Effector memory CD4-positive, alpha-beta T cell (primary cell): ENCODE data around the gene EGR1.

Experiments used
- DNase-seq, 3 donors: peaks; one replicate each; pipeline ENCODE4 v3.0.0-alpha.2; 2020
- H3K27ac ChIP-seq: 2 replicates; pipeline ENCODE4 v1.7.0; 2013; ENCODE audit warnings: mild to moderate bottlenecking, low read length, moderate library complexity; ENCODE audit not compliant: insufficient read depth, poor library complexity, severe bottlenecking
- H3K27me3 ChIP-seq: replicated peaks from 2 replicates; pipeline ENCODE4 v1.7.0; 2013; ENCODE audit warnings: mild to moderate bottlenecking, low read length; ENCODE audit not compliant: insufficient read depth, control insufficient read depth, poor library complexity, severe bottlenecking
- H3K36me3 ChIP-seq: 2 replicates; pipeline ENCODE4 v1.7.0; 2013; ENCODE audit warnings: mild to moderate bottlenecking, low read length, moderate library complexity; ENCODE audit not compliant: control insufficient read depth, insufficient read depth
- H3K4me1 ChIP-seq: 2 replicates; pipeline ENCODE4 v1.7.0; 2013; ENCODE audit warnings: low read length, mild to moderate bottlenecking; ENCODE audit not compliant: control insufficient read depth, insufficient read depth, poor library complexity, severe bottlenecking
- H3K4me3 ChIP-seq: 2 replicates; pipeline ENCODE4 v1.7.0; 2013; ENCODE audit warnings: low read length, low read depth, mild to moderate bottlenecking; ENCODE audit not compliant: insufficient read depth, poor library complexity, severe bottlenecking
- H3K9me3 ChIP-seq: 2 replicates; pipeline ENCODE4 v1.7.0; 2013; ENCODE audit warnings: mild to moderate bottlenecking, low read length, moderate library complexity; ENCODE audit not compliant: control insufficient read depth

The EGR1 gene

GRCh38 chr5:138491284-138491648 lies 26.0 kb downstream of the EGR1 start:
- no peak overlapping the region for H3K27ac ChIP-seq
- peaks cover 22% of the 10 kb centered on the region for H3K4me1 ChIP-seq
- peaks cover 9% of the 10 kb centered on the region for H3K27me3 ChIP-seq
- no peak for DNase-seq
- H3K4me3 ChIP-seq: peak overlapping the region; percentile 54
- no peaks in the 10 kb centered on the region for H3K9me3 ChIP-seq
- H3K36me3 ChIP-seq: no peaks in the 10 kb centered on the region

- Histone ChIP-seq H3K4me3 (peak overlapping the region; percentile 56), H3K36me3 (no peaks in the 10 kb centered on the region), H3K4me1 (peaks cover 22% of the 10 kb centered on the region), H3K9me3 (no peaks in the 10 kb centered on the region), H3K27ac (no peak overlapping the region), H3K27me3 (peaks cover 9% of the 10 kb centered on the region)
- peak; percentile 76 to 82 (median 77) for DNase-seq
Measured at GRCh38 chr5:138491669-138492559, 26.6 kb downstream of the EGR1 start.

- peaks cover 9% of the 10 kb centered on the region for H3K27me3 ChIP-seq
- no peaks in the 10 kb centered on the region for H3K9me3 ChIP-seq
- no peak overlapping the region for H3K27ac ChIP-seq
- H3K4me1 ChIP-seq: peaks cover 22% of the 10 kb centered on the region
- H3K36me3 ChIP-seq: no peaks in the 10 kb centered on the region
- no peak for DNase-seq
- peak overlapping the region; percentile 56 for H3K4me3 ChIP-seq
Measured at GRCh38 chr5:138492560-138493045, 27.3 kb downstream of the EGR1 start.

GRCh38 chr5:138495351-138495750 lies 30.1 kb downstream of the EGR1 start:
- H3K9me3 ChIP-seq: no peaks in the 10 kb centered on the region
- no peak overlapping the region for H3K27ac ChIP-seq
- no peaks in the 10 kb centered on the region for H3K36me3 ChIP-seq
- H3K4me1 ChIP-seq: peaks cover 22% of the 10 kb centered on the region
- no peak for DNase-seq
- peaks cover 9% of the 10 kb centered on the region for H3K27me3 ChIP-seq
- H3K4me3 ChIP-seq: no peak overlapping the region

- H3K4me3 ChIP-seq: no peak overlapping the region
- no peaks in the 10 kb centered on the region for H3K36me3 ChIP-seq
- H3K9me3 ChIP-seq: no peaks in the 10 kb centered on the region
- H3K4me1 ChIP-seq: no peaks in the 10 kb centered on the region
- peaks cover 3% of the 10 kb centered on the region for H3K27me3 ChIP-seq
- DNase-seq: no peak
- no peak overlapping the region for H3K27ac ChIP-seq
Measured at GRCh38 chr5:138498376-138498775, 33.1 kb downstream of the EGR1 start.

- no peak for DNase-seq
- Histone ChIP-seq H3K36me3 (peaks cover 4% of the 10 kb centered on the region), H3K4me3 (no peak overlapping the region), H3K9me3 (no peaks in the 10 kb centered on the region), H3K27ac (no peak overlapping the region), H3K27me3 (no peaks in the 10 kb centered on the region), H3K4me1 (no peaks in the 10 kb centered on the region)
Measured at GRCh38 chr5:138502121-138502520, 36.8 kb downstream of the EGR1 start.

- Histone ChIP-seq H3K4me3 (no peak overlapping the region), H3K9me3 (no peaks in the 10 kb centered on the region), H3K27ac (no peak overlapping the region), H3K36me3 (peaks cover 8% of the 10 kb centered on the region), H3K27me3 (no peaks in the 10 kb centered on the region), H3K4me1 (no peaks in the 10 kb centered on the region)
- no peak for DNase-seq
Measured at GRCh38 chr5:138502521-138502920, 37.2 kb downstream of the EGR1 start.

GRCh38 chr5:138503487-138504270 lies 38.4 kb downstream of the EGR1 start:
- DNase-seq: peak in 1 of 3 donors; percentile 9

GRCh38 chr5:138504799-138505198 lies 39.5 kb downstream of the EGR1 start:
- Histone ChIP-seq H3K27me3 (no peaks in the 10 kb centered on the region), H3K4me1 (no peaks in the 10 kb centered on the region), H3K36me3 (peaks cover 22% of the 10 kb centered on the region), H3K27ac (no peak overlapping the region), H3K4me3 (no peak overlapping the region), H3K9me3 (no peaks in the 10 kb centered on the region)
- DNase-seq: no peak

More at GRCh38 chr5:138503487-138504270, 38.4 kb downstream of the EGR1 start:
- H3K4me3 ChIP-seq: no peak overlapping the region
- no peaks in the 10 kb centered on the region for H3K4me1 ChIP-seq
- H3K27me3 ChIP-seq: no peaks in the 10 kb centered on the region
- no peaks in the 10 kb centered on the region for H3K9me3 ChIP-seq
- H3K27ac ChIP-seq: no peak overlapping the region
- peaks cover 17% of the 10 kb centered on the region for H3K36me3 ChIP-seq
